HepG2 (cell line): Measurements from ENCODE around the gene PIK3C2B. TPM values are rescaled to one million over a fixed set of nuclear protein-coding genes. Genes with fewer than 3 reads are reported as not detected.
A peak's percentile ranks its signal among the peaks of the same experiment; 100 is the strongest.

Experiments
- ATAC-seq: fragments of 200-7000 bp; cut with Tn5 transposase; 3 replicates; pipeline ENCODE4 v1.9.1; 2020; ENCODE audit warnings: mild to moderate bottlenecking, moderate library complexity
- BruUV-seq: library from RNA; stranded (reverse); fragments of 400-500 nt; replicated peaks from 2 replicates; lab custom pipeline; 2021; lab: Mats Ljungman, UMichigan
- CTCF ChIA-PET: fragments of 300-600 bp; formaldehyde crosslinking; extraction: SDS; loops from one replicate; lab custom pipeline; 2021; ENCODE audit warnings: low total read pairs, inconsistent platforms, low intra/inter-chr PET ratio; lab: Yijun Ruan, JAX
- POLR2A ChIA-PET: fragments of 350-600 bp; sonication (Branson Sonifier 250); formaldehyde crosslinking; loops from one replicate; lab custom pipeline; 2020; ENCODE audit warnings: antibody characterized with exemption, inconsistent platforms; lab: Yijun Ruan, JAX
- DNase-seq: peaks from one replicate; pipeline ENCODE4 v3.0.0-alpha.2; 2015; ENCODE audit warnings: low spot score
- FAIRE-seq: peaks from 3 replicates; lab custom pipeline; 2011; peaks lifted over from hg19 to GRCh38; lab: Jason Lieb, UNC
- H2AFZ ChIP-seq: one replicate; pipeline ENCODE4 v1.6.1; 2011; ENCODE audit warnings: low read length, inconsistent platforms
- H3K27ac ChIP-seq: fragments of 300-600 bp; 3 replicates; pipeline ENCODE4 v1.8.0; 2011; ENCODE audit warnings: mixed run types, mild to moderate bottlenecking, mixed read lengths, low read length, inconsistent platforms; ENCODE audit not compliant: insufficient read depth; ENCODE audit errors: extremely low read length
- H3K27me3 ChIP-seq, 2 experiments: fragments of 200-600 bp in 1 of 2; 2 replicates in 1 of 2; 3 replicates in 1 of 2; pipeline versions ENCODE4 v1.6.0 to v1.8.0; 2011; ENCODE audit warnings: low read length in 2 of 2, mild to moderate bottlenecking in 2 of 2, moderate library complexity in 2 of 2, inconsistent platforms in 1 of 2; ENCODE audit not compliant: insufficient read depth in 2 of 2, control insufficient read depth in 1 of 2
- H3K36me3 ChIP-seq, 2 experiments: fragments of 200-600 bp in 1 of 2; replicated peaks in 1 of 2; 2 replicates in 1 of 2; 3 replicates in 1 of 2; pipeline versions ENCODE4 v1.5.1 to v1.8.0; 2011; ENCODE audit warnings: low read length in 2 of 2, inconsistent platforms in 1 of 2; ENCODE audit not compliant: insufficient read depth in 2 of 2, control insufficient read depth in 1 of 2
- H3K4me1 ChIP-seq: 2 replicates; pipeline ENCODE4 v1.5.1; 2012; ENCODE audit warnings: low read length, inconsistent platforms; ENCODE audit not compliant: insufficient read depth
- H3K4me2 ChIP-seq: 2 replicates; pipeline ENCODE4 v1.6.0; 2011; ENCODE audit warnings: low read depth, low read length, inconsistent platforms
- H3K4me3 ChIP-seq, 3 experiments: fragments of 200-600 bp in 1 of 3; sonication (generic), shearing (Covaris generic) in 1 of 3; replicated peaks in 1 of 3; 2 replicates each; pipeline ENCODE4 v1.5.1; 2011 to 2016; ENCODE audit warnings: low read length in 3 of 3, inconsistent platforms in 2 of 3, low read depth in 2 of 3, mild to moderate bottlenecking in 2 of 3, control low read depth in 1 of 3, mixed read lengths in 1 of 3; ENCODE audit not compliant: insufficient read depth in 1 of 3
- H3K79me2 ChIP-seq: one replicate; pipeline ENCODE4 v1.6.1; 2011; ENCODE audit warnings: low read length, inconsistent platforms; ENCODE audit not compliant: insufficient read depth
- H3K9ac ChIP-seq: 2 replicates; pipeline ENCODE4 v1.6.0; 2011; ENCODE audit warnings: mild to moderate bottlenecking, low read depth, low read length, inconsistent platforms; ENCODE audit not compliant: insufficient read depth
- H3K9me3 ChIP-seq: 2 replicates; pipeline ENCODE4 v1.5.1; 2012; ENCODE audit warnings: mild to moderate bottlenecking, low read length
- H4K20me1 ChIP-seq: 2 replicates; pipeline ENCODE4 v1.6.0; 2011; ENCODE audit warnings: inconsistent platforms, mild to moderate bottlenecking, low read length, moderate library complexity; ENCODE audit not compliant: insufficient read depth
- IKZF1 ChIP-seq: fragments of 450-650 bp; IDR thresholded peaks from 2 replicates; pipeline ENCODE4 v1.7.1; 2016
- ISL2 ChIP-seq: sonication (generic); formaldehyde crosslinking; IDR thresholded peaks from 2 replicates; pipeline ENCODE4 v1.5.0; 2020; ENCODE audit warnings: missing genetic modification reagents
- MAFG ChIP-seq: sonication (generic); formaldehyde crosslinking; IDR thresholded peaks from 2 replicates; pipeline ENCODE4 v1.5.1; 2020; ENCODE audit warnings: mild to moderate bottlenecking, missing genetic modification reagents
- RAD21 ChIP-seq: fragments of 450-650 bp; formaldehyde crosslinking; IDR thresholded peaks from 2 replicates; pipeline ENCODE4 v1.5.0; 2020; ENCODE audit warnings: mild to moderate bottlenecking
- SP1 ChIP-seq, 2 experiments: fragments of 450-650 bp in 1 of 2; sonication (generic) in 1 of 2; formaldehyde crosslinking in 1 of 2; IDR thresholded peaks; 2 replicates each; pipeline versions ENCODE4 v1.4.0 to v1.6.1; 2016 to 2020; ENCODE audit warnings: missing genetic modification reagents in 1 of 2
- ZFP90 ChIP-seq: sonication (generic); formaldehyde crosslinking; IDR thresholded peaks from 2 replicates; pipeline ENCODE4 v1.8.0; 2022; ENCODE audit warnings: missing genetic modification reagents, mild to moderate bottlenecking, inconsistent platforms, borderline replicate concordance
- ZNF367 ChIP-seq: sonication (generic); formaldehyde crosslinking; IDR thresholded peaks from 2 replicates; pipeline ENCODE4 v1.4.0; 2020; ENCODE audit warnings: missing genetic modification reagents, borderline replicate concordance
- whole genome bisulfite sequencing: methylation state at CpG from one replicate; pipeline ENCODE4 v1.1.6; 2017; ENCODE audit warnings: low lambda C conversion rate; 5-methylcytosine and 5-hydroxymethylcytosine counted together
- in situ Hi-C: cut with HindIII; loops from 2 replicates; pipeline ENCODE4 v1.10.0; 2017; ENCODE audit warnings: low pct_unique_long_range_greater_than_20kb; ENCODE audit not compliant: extremely low pct_ligation_motif_present
- intact Hi-C: fragments of 100-400 bp; cut with micrococcal nuclease; formaldehyde crosslinking; loops from one replicate; pipeline ENCODE4 v1.10.0; 2022; ENCODE audit not compliant: unreplicated experiment
- polyA plus RNA-seq, 8 experiments: library from polyadenylated mRNA; depleted of rRNA in 3 of 8; stranded (reverse) in 7 of 8; unstranded in 1 of 8; fragments of >200 nt; fragmentation: Illumina TruSeq in 4 of 8; extraction: Trizol in 4 of 8; gene quantifications; 2 replicates each; pipeline versions ENCODE4 v1.2.1 to v1.2.3, GENCODE V29; 2011 to 2016; ENCODE audit warnings: low read depth in 4 of 8, missing spikeins in 1 of 8, mixed read lengths in 1 of 8; ENCODE audit not compliant: insufficient read depth in 1 of 8
- total RNA-seq, 5 experiments: library from RNA; depleted of rRNA; stranded (reverse); fragments of >200 nt; fragmentation: Illumina TruSeq; extraction: Trizol; gene quantifications; 2 replicates each; pipeline ENCODE4 v1.2.3, GENCODE V29; 2016; ENCODE audit warnings: low read depth in 1 of 5
- TF ChIP-seq, protein P1 (sequence below): sonication (generic); formaldehyde crosslinking; IDR thresholded peaks from 2 replicates; pipeline ENCODE4 v1.5.1; 2020; ENCODE audit warnings: mild to moderate bottlenecking, missing genetic modification reagents, borderline replicate concordance

Gene PIK3C2B
- total and polyA plus RNA-seq, 2 of the 13 experiments (the other 11 are each of a cell fraction or from before 2014, with no cell fraction given): 3.4 to 4.5 TPM

DNA sequence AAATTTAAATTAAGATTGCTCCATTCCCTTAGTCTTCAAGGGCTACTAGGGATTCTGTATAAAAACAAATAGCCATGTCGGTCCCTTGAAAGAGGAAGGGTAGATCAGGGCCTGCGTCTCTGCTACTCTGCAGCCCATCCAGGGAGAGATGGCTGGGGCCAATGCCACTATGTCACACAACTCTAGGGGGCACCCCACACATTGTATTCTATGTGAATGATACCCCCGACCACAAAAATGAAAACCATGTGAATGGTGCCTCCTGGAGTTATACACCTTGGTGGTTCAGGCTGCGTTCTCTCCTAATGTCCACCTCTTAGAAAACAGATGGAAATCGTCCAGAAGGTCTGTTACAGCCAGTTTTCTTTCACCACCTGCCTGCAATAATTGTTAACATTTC, 18.0 kb downstream of the PIK3C2B start:
- H3K4me2 ChIP-seq: no peak overlapping the region
- no peak overlapping the region for H3K4me3 ChIP-seq
- TF ChIP-seq RAD21 (peak; percentile 22; the same call in 1 of the 2 replicates), ZNF367 (no peak), ZFP90 (CRISPR knock-in tag) (no peak), IKZF1 (no peak), ISL2 (CRISPR knock-in tag) (no peak), SP1 (IDR thresholded peaks at IDR 0.05) (no peak), SP1 (CRISPR knock-in tag; IDR thresholded peaks at IDR 0.05) (no peak), MAFG (CRISPR knock-in tag) (no peak)
- TF ChIP-seq, protein P1, sequence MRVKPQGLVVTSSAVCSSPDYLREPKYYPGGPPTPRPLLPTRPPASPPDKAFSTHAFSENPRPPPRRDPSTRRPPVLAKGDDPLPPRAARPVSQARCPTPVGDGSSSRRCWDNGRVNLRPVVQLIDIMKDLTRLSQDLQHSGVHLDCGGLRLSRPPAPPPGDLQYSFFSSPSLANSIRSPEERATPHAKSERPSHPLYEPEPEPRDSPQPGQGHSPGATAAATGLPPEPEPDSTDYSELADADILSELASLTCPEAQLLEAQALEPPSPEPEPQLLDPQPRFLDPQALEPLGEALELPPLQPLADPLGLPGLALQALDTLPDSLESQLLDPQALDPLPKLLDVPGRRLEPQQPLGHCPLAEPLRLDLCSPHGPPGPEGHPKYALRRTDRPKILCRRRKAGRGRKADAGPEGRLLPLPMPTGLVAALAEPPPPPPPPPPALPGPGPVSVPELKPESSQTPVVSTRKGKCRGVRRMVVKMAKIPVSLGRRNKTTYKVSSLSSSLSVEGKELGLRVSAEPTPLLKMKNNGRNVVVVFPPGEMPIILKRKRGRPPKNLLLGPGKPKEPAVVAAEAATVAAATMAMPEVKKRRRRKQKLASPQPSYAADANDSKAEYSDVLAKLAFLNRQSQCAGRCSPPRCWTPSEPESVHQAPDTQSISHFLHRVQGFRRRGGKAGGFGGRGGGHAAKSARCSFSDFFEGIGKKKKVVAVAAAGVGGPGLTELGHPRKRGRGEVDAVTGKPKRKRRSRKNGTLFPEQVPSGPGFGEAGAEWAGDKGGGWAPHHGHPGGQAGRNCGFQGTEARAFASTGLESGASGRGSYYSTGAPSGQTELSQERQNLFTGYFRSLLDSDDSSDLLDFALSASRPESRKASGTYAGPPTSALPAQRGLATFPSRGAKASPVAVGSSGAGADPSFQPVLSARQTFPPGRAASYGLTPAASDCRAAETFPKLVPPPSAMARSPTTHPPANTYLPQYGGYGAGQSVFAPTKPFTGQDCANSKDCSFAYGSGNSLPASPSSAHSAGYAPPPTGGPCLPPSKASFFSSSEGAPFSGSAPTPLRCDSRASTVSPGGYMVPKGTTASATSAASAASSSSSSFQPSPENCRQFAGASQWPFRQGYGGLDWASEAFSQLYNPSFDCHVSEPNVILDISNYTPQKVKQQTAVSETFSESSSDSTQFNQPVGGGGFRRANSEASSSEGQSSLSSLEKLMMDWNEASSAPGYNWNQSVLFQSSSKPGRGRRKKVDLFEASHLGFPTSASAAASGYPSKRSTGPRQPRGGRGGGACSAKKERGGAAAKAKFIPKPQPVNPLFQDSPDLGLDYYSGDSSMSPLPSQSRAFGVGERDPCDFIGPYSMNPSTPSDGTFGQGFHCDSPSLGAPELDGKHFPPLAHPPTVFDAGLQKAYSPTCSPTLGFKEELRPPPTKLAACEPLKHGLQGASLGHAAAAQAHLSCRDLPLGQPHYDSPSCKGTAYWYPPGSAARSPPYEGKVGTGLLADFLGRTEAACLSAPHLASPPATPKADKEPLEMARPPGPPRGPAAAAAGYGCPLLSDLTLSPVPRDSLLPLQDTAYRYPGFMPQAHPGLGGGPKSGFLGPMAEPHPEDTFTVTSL (CRISPR knock-in tag): no peak
- intact Hi-C loops (loop anchor here (1.0 kb wide), 1 partner anchor 27 kb away; no protein-coding TSS in a partner anchor), in situ Hi-C loops (no loop called here)
- no peaks in the 10 kb centered on the region for H3K27me3 ChIP-seq
- 76% methylated on average over 5 of the region's 5 CpGs for WGBS
- H2AFZ ChIP-seq: no peak overlapping the region
- ATAC-seq (peak; percentile 54), FAIRE-seq (no peak), DNase-seq (no peak)
- no peaks in the 10 kb centered on the region for H3K9me3 ChIP-seq
- POLR2A ChIA-PET: no interaction called here
- no TSS peak for BruUV-seq
- CTCF ChIA-PET: no interaction called here
- no peaks in the 10 kb centered on the region for H3K79me2 ChIP-seq
- no peaks in the 10 kb centered on the region for H3K36me3 ChIP-seq
- H3K27ac ChIP-seq: no peak overlapping the region
- H4K20me1 ChIP-seq: no peaks in the 10 kb centered on the region
- no peak overlapping the region for H3K9ac ChIP-seq
- H3K4me1 ChIP-seq: peaks cover 13% of the 10 kb centered on the region
